Measurements from ENCODE around the gene PRLHR.

PRLHR gene

GRCh38 chr10:118595598-118596425, at the start of gene PRLHR:
Gene PRLHR (minus strand): TSS chr10:118595648. CDS start chr10:118595244, 404 bp downstream.
- H3K27me3 ChIP-seq (ENCODE audit: low read depth, low read length): no peaks in the 10 kb centered on the region; the same call in 1 of the 2 replicates
- H3K9ac ChIP-seq (ENCODE audit: low read length): no peak within 1 kb of the TSS
- H2AFZ ChIP-seq (ENCODE audit: low read depth, low read length): no peak within 1 kb of the TSS
- no peaks in the 10 kb centered on the region for H3K79me2 ChIP-seq (ENCODE audit: low read length)
- H3K36me3 ChIP-seq (replicated peaks; ENCODE audit: low read depth, low read length): no peaks in the 10 kb centered on the region
- no peak within 1 kb of the TSS for H3K27ac ChIP-seq (ENCODE audit: low read length)
- no peaks in the 10 kb centered on the region for H3K9me3 ChIP-seq (ENCODE audit: insufficient read depth, low read length)
- TF ChIP-seq EZH2phosphoT487 (IDR thresholded peaks at IDR 0.05; ENCODE audit: low read depth): no peak
- no peak for TF ChIP-seq CTCF (IDR thresholded peaks at IDR 0.05; ENCODE audit: low read depth, low read length)
- no peak within 1 kb of the TSS for H3K4me2 ChIP-seq (ENCODE audit: low read length)
- H4K20me1 ChIP-seq (ENCODE audit: insufficient read depth, low read length): no peaks in the 10 kb centered on the region
- H3K4me3 ChIP-seq (ENCODE audit: low read length): no peak within 1 kb of the TSS
- H3K4me1 ChIP-seq (ENCODE audit: low read length): no peaks in the 10 kb centered on the region

GRCh38 chr10:118642228-118642627, 46.8 kb upstream of the PRLHR start:
- Histone ChIP-seq H3K27ac (ENCODE audit: low read length) (no peak overlapping the region), H2AFZ (ENCODE audit: low read depth, low read length) (no peak overlapping the region), H3K9ac (ENCODE audit: low read length) (no peak overlapping the region), H3K79me2 (ENCODE audit: low read length) (no peaks in the 10 kb centered on the region), H3K4me3 (ENCODE audit: low read length) (no peak overlapping the region), H3K36me3 (replicated peaks; ENCODE audit: low read depth, low read length) (no peaks in the 10 kb centered on the region), H4K20me1 (ENCODE audit: insufficient read depth, low read length) (no peaks in the 10 kb centered on the region), H3K4me1 (ENCODE audit: low read length) (no peaks in the 10 kb centered on the region), H3K27me3 (ENCODE audit: low read depth, low read length) (no peaks in the 10 kb centered on the region), H3K9me3 (ENCODE audit: insufficient read depth, low read length) (no peaks in the 10 kb centered on the region), H3K4me2 (ENCODE audit: low read length) (no peak overlapping the region)
- TF ChIP-seq CTCF (IDR thresholded peaks at IDR 0.05; ENCODE audit: low read depth, low read length): no peak

- no peaks in the 10 kb centered on the region for H3K4me1 ChIP-seq (ENCODE audit: low read length)
- no peak overlapping the region for H3K9ac ChIP-seq (ENCODE audit: low read length)
- no peaks in the 10 kb centered on the region for H3K27me3 ChIP-seq (ENCODE audit: low read depth, low read length)
- H3K9me3 ChIP-seq (ENCODE audit: insufficient read depth, low read length): no peaks in the 10 kb centered on the region
- no peak overlapping the region for H3K27ac ChIP-seq (ENCODE audit: low read length)
- H4K20me1 ChIP-seq (ENCODE audit: insufficient read depth, low read length): no peaks in the 10 kb centered on the region
- H3K4me3 ChIP-seq (ENCODE audit: low read length): no peak overlapping the region
- H3K4me2 ChIP-seq (ENCODE audit: low read length): no peak overlapping the region
- TF ChIP-seq CTCF (IDR thresholded peaks at IDR 0.05; ENCODE audit: low read depth, low read length): no peak
- no peak for TF ChIP-seq EZH2phosphoT487 (IDR thresholded peaks at IDR 0.05; ENCODE audit: low read depth)
- H3K79me2 ChIP-seq (ENCODE audit: low read length): no peaks in the 10 kb centered on the region
- H3K36me3 ChIP-seq (replicated peaks; ENCODE audit: low read depth, low read length): no peaks in the 10 kb centered on the region
- H2AFZ ChIP-seq (ENCODE audit: low read depth, low read length): no peak overlapping the region
These were observed 43.2 kb upstream of the PRLHR start for GRCh38 chr10:118638680-118639079.

- Histone ChIP-seq H3K36me3 (replicated peaks; ENCODE audit: low read depth, low read length) (no peaks in the 10 kb centered on the region), H3K27ac (ENCODE audit: low read length) (no peak overlapping the region), H3K27me3 (ENCODE audit: low read depth, low read length) (no peaks in the 10 kb centered on the region), H3K9me3 (ENCODE audit: insufficient read depth, low read length) (no peaks in the 10 kb centered on the region), H3K4me3 (ENCODE audit: low read length) (no peak overlapping the region), H3K4me1 (ENCODE audit: low read length) (no peaks in the 10 kb centered on the region), H3K4me2 (ENCODE audit: low read length) (no peak overlapping the region), H4K20me1 (ENCODE audit: insufficient read depth, low read length) (no peaks in the 10 kb centered on the region), H3K79me2 (ENCODE audit: low read length) (no peaks in the 10 kb centered on the region), H2AFZ (ENCODE audit: low read depth, low read length) (no peak overlapping the region), H3K9ac (ENCODE audit: low read length) (no peak overlapping the region)
- TF ChIP-seq EZH2phosphoT487 (IDR thresholded peaks at IDR 0.05; ENCODE audit: low read depth): no peak
- TF ChIP-seq CTCF (IDR thresholded peaks at IDR 0.05; ENCODE audit: low read depth, low read length): no peak
These were observed 40.4 kb upstream of the PRLHR start for GRCh38 chr10:118635674-118636402.
